ENCODE results near the gene CCNK.

Gene CCNK

DNA sequence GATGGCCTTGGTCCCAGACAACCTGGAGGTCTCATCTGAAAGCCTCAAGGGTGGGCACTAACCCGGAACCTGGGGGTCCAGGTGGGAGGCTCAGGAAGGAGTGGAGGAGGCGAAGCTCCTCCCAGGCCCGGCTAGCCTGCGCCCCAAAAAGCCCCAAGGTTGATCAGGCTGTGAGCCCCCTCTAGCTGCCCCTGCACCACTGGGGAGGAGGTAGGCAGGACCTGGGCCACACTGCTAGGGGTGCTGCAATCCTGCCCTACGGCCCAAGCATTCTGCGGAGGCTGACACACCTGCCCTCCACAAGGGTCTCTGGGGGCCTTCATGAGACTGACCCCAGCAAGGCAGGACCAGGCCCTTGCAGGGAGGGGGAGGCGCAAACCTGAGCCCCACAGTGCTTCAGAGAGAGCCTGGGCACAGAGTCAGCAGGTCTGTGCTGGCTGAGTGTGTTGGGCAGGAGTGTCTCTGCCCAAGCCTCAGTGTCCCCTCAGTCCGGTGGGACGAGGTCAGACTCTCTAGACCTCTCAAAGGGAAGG is 70.9 kb downstream of the CCNK start:
- no peak for DNase-seq (ENCODE audit: low read depth in 2 of 2)

DNA sequence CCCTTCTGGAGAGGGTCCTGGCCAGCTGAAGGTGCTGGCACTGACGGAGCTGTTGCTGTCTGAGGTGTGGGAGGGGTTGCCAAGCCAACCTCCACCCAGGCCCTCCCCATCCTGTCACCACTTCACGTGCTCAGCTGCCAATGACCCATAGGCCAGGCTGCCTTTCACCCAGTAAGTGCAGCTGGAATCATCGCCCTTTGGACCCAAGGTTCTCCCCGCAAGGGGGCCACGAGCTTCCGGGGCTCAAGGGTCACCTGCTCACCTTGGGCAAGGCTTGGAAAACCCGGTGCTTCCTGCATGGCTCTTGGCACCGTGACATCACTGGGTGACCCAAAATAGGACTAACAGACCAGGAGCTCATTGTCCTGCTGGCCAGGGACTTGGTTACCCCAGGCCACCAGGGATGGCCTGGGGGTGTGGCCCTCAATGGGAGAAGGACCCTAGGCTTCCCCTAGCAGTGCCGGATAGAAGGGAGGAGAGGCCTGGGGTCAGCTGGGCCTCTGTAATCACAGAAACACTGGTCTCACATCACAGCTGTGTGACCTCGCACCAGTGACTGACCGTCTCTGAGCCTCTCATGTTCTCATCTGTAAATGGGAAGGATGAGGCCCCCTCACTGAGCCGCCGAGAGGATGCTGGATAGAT is 71.5 kb downstream of the CCNK start:
- DNase-seq (ENCODE audit: low read depth in 2 of 2): no peak

DNA sequence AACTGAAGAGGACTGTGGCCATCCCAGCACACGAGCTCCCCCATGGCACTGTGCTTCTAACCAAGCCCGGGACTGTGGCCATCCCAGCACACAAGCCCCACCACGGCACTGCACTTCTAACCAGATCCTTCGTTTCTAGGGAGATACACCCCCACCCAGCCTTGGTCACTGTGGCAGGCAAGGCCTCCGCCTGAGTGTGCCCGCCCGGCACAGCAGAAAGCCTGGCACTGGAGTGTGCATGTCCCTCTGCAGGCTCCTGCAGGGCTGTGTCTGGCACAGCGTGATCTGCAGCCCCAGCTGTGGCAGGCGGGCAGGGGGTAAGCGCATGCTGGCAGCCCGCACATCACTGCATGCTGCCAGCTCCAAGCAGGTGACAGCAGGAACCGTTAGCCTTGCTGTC is 73.0 kb downstream of the CCNK start:
- DNase-seq (ENCODE audit: low read depth in 2 of 2): no peak

DNA sequence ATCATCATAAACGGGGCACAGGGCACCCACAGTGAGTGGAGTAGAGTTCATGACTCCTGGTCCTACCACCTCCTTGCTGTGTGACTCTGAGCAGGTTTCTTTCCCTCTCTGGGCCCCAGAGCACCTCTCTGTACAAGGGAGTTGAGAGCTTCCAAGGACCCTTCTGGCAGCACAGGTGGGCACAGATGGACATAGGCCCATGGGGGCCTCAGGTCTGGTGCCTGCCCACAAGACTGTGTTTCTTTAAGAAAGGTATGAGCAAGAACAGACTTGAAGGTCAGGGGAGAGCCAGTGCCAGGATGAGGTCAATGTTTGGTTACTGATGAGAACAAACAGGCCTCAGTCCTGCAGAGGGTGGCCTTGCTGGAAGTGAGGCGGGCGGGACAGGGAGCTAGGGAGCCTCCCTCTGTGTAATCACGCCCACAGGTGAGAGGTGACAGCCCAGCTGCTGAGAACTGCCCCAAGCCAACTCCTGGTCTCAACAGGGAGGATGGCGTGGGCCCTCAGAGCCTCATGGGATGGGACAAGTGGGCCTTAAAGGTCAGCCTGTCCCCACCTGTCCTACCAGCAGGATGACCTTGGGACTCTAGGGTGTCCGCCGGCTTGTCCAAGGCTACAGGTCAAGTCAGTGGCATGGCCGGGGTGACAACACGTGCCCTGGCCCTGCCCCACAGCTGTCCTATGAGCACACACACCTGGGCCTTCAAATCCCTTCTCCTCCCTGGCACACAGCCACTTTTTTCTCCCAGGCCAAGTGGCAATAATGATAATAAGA is 73.7 kb downstream of the CCNK start:
- DNase-seq (ENCODE audit: low read depth in 2 of 2): no peak

DNA sequence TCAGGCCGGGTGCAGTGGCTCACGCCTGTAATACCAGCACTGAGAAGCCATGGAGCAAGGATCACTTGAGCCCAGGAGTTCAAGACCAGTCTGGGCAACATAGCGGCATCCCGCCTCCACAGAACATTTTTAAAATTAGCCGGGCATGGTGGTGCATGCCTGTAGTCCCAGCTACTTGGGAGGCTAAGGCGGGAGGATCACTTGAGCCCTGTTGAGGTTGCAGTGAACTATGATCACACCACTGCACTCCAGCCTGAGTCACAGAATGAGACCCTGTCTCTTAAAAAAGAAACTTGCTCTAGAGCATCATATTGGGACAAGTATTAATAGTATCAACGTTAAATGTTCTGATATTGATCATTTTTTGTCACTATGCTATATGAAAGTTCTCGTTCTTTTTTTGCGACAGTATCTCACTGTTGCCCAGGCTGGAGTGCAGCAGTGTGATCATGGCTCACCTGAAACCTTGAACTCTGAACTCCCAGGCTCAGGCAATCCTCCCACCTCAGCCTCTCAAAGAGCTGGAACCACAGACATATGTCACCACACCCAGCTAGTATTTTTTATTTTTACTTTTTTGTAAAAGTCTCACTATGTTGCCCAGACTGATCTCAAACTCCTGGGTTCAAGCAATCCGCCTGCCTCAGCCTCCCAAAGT is 75.1 kb downstream of the CCNK start:
- DNase-seq (ENCODE audit: low read depth in 2 of 2): no peak

DNA sequence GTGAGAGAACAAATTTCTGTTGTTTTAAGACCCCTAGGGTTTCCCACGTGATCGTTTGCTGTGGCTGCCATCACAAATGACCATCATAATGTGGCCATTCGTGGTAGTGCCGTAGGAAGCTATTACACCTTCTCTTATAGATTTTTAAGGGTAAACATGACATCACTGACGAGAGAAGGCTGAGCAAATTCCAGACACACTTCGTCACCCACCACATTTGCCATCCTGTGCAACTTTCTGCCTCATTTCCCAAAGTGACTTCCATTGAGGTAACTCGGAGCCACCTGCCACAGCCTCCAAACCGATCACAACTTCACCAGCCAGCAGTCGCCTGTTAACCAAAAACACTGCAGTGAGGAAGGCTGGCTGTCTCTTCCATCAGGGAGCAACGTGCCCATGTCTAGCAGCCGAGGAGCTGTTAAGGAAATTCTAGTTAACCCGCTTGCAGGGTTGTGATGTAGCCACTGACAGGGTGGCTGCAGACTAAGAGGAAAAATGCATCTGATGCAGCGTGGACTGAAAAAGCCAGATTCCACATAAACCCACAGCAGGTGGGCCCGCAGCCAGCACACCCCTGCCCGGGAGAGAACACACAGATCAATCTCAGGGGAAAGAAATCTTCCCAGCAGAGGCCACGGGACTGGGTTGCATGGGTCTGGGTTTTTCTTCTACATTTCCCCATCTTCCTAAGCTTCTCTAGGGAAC is 78.2 kb downstream of the CCNK start:
- no peak for DNase-seq (ENCODE audit: low read depth in 2 of 2)

DNA sequence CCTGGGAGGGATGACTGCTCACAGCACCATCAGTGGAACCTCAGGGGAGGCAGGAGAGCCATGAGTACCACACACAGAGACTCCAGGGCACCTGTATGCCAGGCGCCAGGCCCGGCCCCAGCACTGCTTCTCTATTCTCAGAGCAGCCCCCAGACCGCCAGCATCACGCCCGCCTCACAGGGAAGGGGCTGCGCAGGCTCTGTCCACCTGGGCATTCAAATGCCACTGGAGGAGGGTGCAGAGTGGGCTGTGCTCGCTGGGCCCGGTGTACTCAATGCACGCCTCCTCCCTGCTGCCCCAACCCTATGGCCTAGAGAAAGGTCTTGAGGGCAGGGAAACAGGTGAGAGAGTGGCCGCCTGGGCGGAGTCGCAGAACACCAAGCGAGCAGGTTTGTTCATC is 79.2 kb downstream of the CCNK start:
- no peak for DNase-seq (ENCODE audit: low read depth in 2 of 2)

DNA sequence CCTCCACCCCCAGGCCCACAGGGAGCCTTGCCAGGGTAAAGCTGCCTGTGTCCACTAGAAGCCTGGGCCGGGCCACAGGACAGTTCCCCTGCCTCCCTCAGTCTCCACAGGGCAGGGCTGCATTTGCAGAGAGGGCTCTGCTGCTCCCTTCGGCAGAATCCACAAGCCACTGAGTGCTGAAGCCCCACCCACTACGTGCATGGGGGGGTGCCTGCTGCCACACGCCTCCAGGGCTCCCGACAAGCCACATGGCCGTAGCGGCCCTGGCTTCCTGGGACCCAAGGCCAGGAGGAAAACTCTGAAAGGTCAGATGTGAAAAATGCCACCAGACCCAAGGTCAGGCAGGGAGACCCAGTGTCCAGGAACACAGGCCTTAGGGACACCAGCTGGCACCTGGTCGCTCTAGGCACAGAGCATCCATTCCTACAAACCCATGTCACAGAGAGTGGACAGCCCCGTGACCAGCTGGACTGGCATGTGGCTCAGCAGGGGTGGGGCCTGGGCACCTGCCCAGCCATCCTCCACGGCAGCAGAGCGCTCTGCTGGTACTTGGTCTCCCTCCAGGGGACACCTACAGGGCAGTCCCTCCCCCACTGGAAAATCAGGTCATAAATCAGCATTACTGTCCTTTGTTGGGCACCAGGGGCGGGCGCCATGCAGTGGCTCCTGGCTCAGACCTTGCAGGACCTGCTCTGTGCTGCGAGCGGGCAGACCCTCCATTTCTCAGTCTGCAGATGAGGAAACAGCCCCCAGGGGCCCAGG is 79.9 kb downstream of the CCNK start:
- no peak for DNase-seq (ENCODE audit: low read depth in 2 of 2)

DNA sequence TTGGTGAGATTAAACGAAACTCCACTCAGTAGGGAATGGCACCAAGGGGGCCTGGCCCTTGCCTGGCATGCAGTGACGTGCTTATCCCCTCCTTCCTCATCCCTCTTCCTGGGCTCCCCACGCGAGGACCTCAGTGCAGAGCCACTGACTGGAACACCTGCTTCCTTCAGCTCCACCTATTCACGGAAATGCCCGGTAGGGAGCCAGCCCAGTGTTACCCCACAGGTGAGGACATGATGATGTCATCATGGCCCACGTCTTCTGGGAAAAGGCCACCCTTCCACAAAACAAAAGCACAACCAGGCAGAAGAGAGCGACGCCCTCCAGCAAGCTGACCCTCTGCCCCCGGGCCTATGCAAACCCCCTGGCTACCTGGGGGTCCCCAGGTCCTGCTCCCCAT is 80.7 kb downstream of the CCNK start:
- no peak for DNase-seq (ENCODE audit: low read depth in 2 of 2)

All from stimulated activated CD4-positive, alpha-beta T cell treated with anti-CD3 and anti-CD28 coated beads, Interleukin-15, amount 100 ng/mL, for 48 hours (primary cell).